HG03139 (cell line): Measurements from ENCODE around the gene CSMD2.
"Not testable (repeated sequence)": the region's sequence is repeated elsewhere in the genome, so short reads cannot be mapped to it uniquely, and the experiment has no call there.

Source experiments
- ATAC-seq: cut with Tn5 transposase; IDR thresholded peaks from one replicate; pipeline ENCODE4 v1.9.1; 2021; ENCODE audit not compliant: unreplicated experiment

CSMD2 gene

GRCh38 chr1:34055818-34056217 is 109.2 kb downstream of the CSMD2 start:
- ATAC-seq, result no peak

GRCh38 chr1:34054920-34055319 is 110.1 kb downstream of the CSMD2 start:
- ATAC-seq, result no peak

- ATAC-seq, result no peak
Measured at GRCh38 chr1:34053660-34054059, 111.4 kb downstream of the CSMD2 start.

- no peak for ATAC-seq
Measured at GRCh38 chr1:34052565-34052964, 112.5 kb downstream of the CSMD2 start.

GRCh38 chr1:34050709-34051485 is 114.1 kb downstream of the CSMD2 start:
- no peak for ATAC-seq

- ATAC-seq, result no peak
Measured at GRCh38 chr1:34049994-34050393, 115.0 kb downstream of the CSMD2 start.

GRCh38 chr1:34049477-34049876 is 115.6 kb downstream of the CSMD2 start:
- ATAC-seq, result no peak

GRCh38 chr1:34037856-34038255 is 127.2 kb downstream of the CSMD2 start:
- ATAC-seq, result no peak

- no peak for ATAC-seq
Measured at GRCh38 chr1:34037109-34037508, 127.9 kb downstream of the CSMD2 start.

GRCh38 chr1:34034036-34034435 is 131.0 kb downstream of the CSMD2 start:
- ATAC-seq, result no peak

GRCh38 chr1:34029954-34030353 is 135.1 kb downstream of the CSMD2 start:
- no peak for ATAC-seq

- ATAC-seq, result no peak
Measured at GRCh38 chr1:34029515-34029914, 135.5 kb downstream of the CSMD2 start.

- ATAC-seq, result no peak
Measured at GRCh38 chr1:34028381-34029055, 136.5 kb downstream of the CSMD2 start.

GRCh38 chr1:34025675-34026074 is 139.4 kb downstream of the CSMD2 start:
- ATAC-seq, result no peak

GRCh38 chr1:34024485-34024884 is 140.5 kb downstream of the CSMD2 start:
- no peak for ATAC-seq

GRCh38 chr1:34019741-34020552 is 145.1 kb downstream of the CSMD2 start:
- ATAC-seq, result no peak

GRCh38 chr1:34018285-34018684 is 146.7 kb downstream of the CSMD2 start:
- no peak for ATAC-seq

- ATAC-seq, result not testable (repeated sequence)
Measured at GRCh38 chr1:34016281-34016680, 148.7 kb downstream of the CSMD2 start.

GRCh38 chr1:34013958-34014737 is 150.9 kb downstream of the CSMD2 start:
- ATAC-seq, result no peak

GRCh38 chr1:34013136-34013535 is 151.9 kb downstream of the CSMD2 start:
- no peak for ATAC-seq
